H9 (cell line): Measurements from ENCODE around the gene DYNC1H1. TPM values are rescaled to one million over a fixed set of nuclear protein-coding genes. Genes with fewer than 3 reads are reported as not detected.
A peak's percentile ranks its signal among the peaks of the same experiment; 100 is the strongest.

Experiments
- DNase-seq: peaks from one replicate; pipeline ENCODE4 v3.0.0-alpha.2; 2017
- H2AFZ ChIP-seq: one replicate; pipeline ENCODE4 v1.6.1; 2013; ENCODE audit warnings: mild to moderate bottlenecking, low read length, control low read depth, moderate library complexity
- H2AK5ac ChIP-seq: 2 replicates; pipeline ENCODE4 v1.6.1; 2013; ENCODE audit warnings: low read length, control low read depth, mixed read lengths; ENCODE audit not compliant: insufficient read length
- H2BK120ac ChIP-seq: one replicate; pipeline ENCODE4 v1.6.1; 2013; ENCODE audit warnings: low read depth, mild to moderate bottlenecking, low read length, control low read depth, inconsistent platforms; ENCODE audit not compliant: poor library complexity, severe bottlenecking
- H2BK12ac ChIP-seq: 2 replicates; pipeline ENCODE4 v1.6.1; 2013; ENCODE audit warnings: low read length, control low read depth, mixed read lengths, low read depth; ENCODE audit not compliant: insufficient read length
- H2BK15ac ChIP-seq: 2 replicates; pipeline ENCODE4 v1.6.1; 2013; ENCODE audit warnings: low read depth, low read length, control low read depth
- H2BK20ac ChIP-seq: one replicate; pipeline ENCODE4 v1.6.1; 2013; ENCODE audit warnings: low read depth, mild to moderate bottlenecking, low read length, control low read depth, inconsistent platforms; ENCODE audit not compliant: poor library complexity, severe bottlenecking
- H2BK5ac ChIP-seq: 2 replicates; pipeline ENCODE4 v1.6.1; 2013; ENCODE audit warnings: low read length, control low read depth, mixed read lengths; ENCODE audit not compliant: insufficient read length
- H3K14ac ChIP-seq: 2 replicates; pipeline ENCODE4 v1.6.1; 2013; ENCODE audit warnings: low read length, control low read depth; ENCODE audit not compliant: insufficient read depth
- H3K18ac ChIP-seq: 2 replicates; pipeline ENCODE4 v1.6.1; 2013; ENCODE audit warnings: low read depth, mild to moderate bottlenecking, mixed read lengths, low read length, control low read depth; ENCODE audit not compliant: insufficient read length
- H3K23ac ChIP-seq: 2 replicates; pipeline ENCODE4 v1.6.1; 2013; ENCODE audit warnings: low read length, control low read depth, mixed read lengths, low read depth; ENCODE audit not compliant: insufficient read length
- H3K23me2 ChIP-seq: 2 replicates; pipeline ENCODE4 v1.6.1; 2013; ENCODE audit warnings: low read depth, mild to moderate bottlenecking, mixed read lengths, low read length, control low read depth; ENCODE audit not compliant: insufficient read length, poor library complexity, severe bottlenecking
- H3K27ac ChIP-seq: 2 replicates; pipeline ENCODE4 v1.5.1; 2013; ENCODE audit warnings: low read length, control low read depth, mixed read lengths, low read depth; ENCODE audit not compliant: insufficient read length
- H3K27me3 ChIP-seq: 2 replicates; pipeline ENCODE4 v1.6.1; 2013; ENCODE audit warnings: low read length, control low read depth, inconsistent platforms; ENCODE audit not compliant: insufficient read depth
- H3K4ac ChIP-seq: 2 replicates; pipeline ENCODE4 v1.6.1; 2013; ENCODE audit warnings: low read depth, mild to moderate bottlenecking, control low read depth, inconsistent platforms, low read length, moderate library complexity
- H3K4me1 ChIP-seq: 2 replicates; pipeline ENCODE4 v1.6.1; 2013; ENCODE audit warnings: low read length, control low read depth, inconsistent platforms; ENCODE audit not compliant: insufficient read depth
- H3K4me2 ChIP-seq: 2 replicates; pipeline ENCODE4 v1.6.1; 2013; ENCODE audit warnings: low read length, control low read depth, mixed read lengths; ENCODE audit not compliant: insufficient read length, insufficient read depth
- H3K56ac ChIP-seq: 2 replicates; pipeline ENCODE4 v1.6.1; 2013; ENCODE audit warnings: low read depth, mild to moderate bottlenecking, mixed read lengths, low read length, control low read depth; ENCODE audit not compliant: insufficient read length
- H3K79me1 ChIP-seq: 2 replicates; pipeline ENCODE4 v1.6.1; 2013; ENCODE audit warnings: low read depth, mild to moderate bottlenecking, moderate library complexity, low read length, control low read depth, inconsistent platforms; ENCODE audit not compliant: insufficient read depth, poor library complexity, severe bottlenecking
- H3K79me2 ChIP-seq: 2 replicates; pipeline ENCODE4 v1.6.1; 2013; ENCODE audit warnings: low read length, control low read depth, inconsistent platforms; ENCODE audit not compliant: insufficient read depth
- H3K9ac ChIP-seq: 2 replicates; pipeline ENCODE4 v1.6.1; 2013; ENCODE audit warnings: low read length, control low read depth, mixed read lengths; ENCODE audit not compliant: insufficient read length; ENCODE audit errors: extremely low read depth
- H3K9me3 ChIP-seq: one replicate; pipeline ENCODE4 v1.6.1; 2013; ENCODE audit warnings: low read depth, low read length, inconsistent platforms; ENCODE audit not compliant: control insufficient read depth
- H3T11ph ChIP-seq: one replicate; pipeline ENCODE4 v1.6.1; 2013; ENCODE audit warnings: mild to moderate bottlenecking, low read length, control low read depth, inconsistent platforms
- H4K20me1 ChIP-seq: one replicate; pipeline ENCODE4 v1.6.1; 2013; ENCODE audit not compliant: control insufficient read depth, insufficient read length, insufficient read depth
- H4K5ac ChIP-seq: 2 replicates; pipeline ENCODE4 v1.6.1; 2013; ENCODE audit warnings: low read depth, mild to moderate bottlenecking, mixed read lengths, low read length, control low read depth; ENCODE audit not compliant: insufficient read length
- H4K8ac ChIP-seq: replicated peaks from 2 replicates; pipeline ENCODE4 v1.6.1; 2013; ENCODE audit warnings: low read length, control low read depth, mixed read lengths, low read depth; ENCODE audit not compliant: insufficient read length
- H4K91ac ChIP-seq: 2 replicates; pipeline ENCODE4 v1.6.1; 2013; ENCODE audit warnings: low read depth, mild to moderate bottlenecking, moderate library complexity, mixed read lengths, low read length, control low read depth; ENCODE audit not compliant: insufficient read length
- H3K27ac Mint-ChIP-seq, 3 experiments: 2 replicates in 2 of 3; 3 replicates in 1 of 3; pipeline ENCODE4 v1.8.0; 2020 to 2021; ENCODE audit warnings: mixed read lengths in 3 of 3, mild to moderate bottlenecking in 1 of 3, moderate library complexity in 1 of 3
- H3K27me3 Mint-ChIP-seq: 2 replicates; pipeline ENCODE4 v1.8.0; 2021; ENCODE audit warnings: low read depth, mild to moderate bottlenecking, moderate library complexity, mixed read lengths
- H3K36me3 Mint-ChIP-seq, 3 experiments: 2 replicates in 2 of 3; 3 replicates in 1 of 3; pipeline ENCODE4 v1.8.0; 2020 to 2021; ENCODE audit warnings: low read depth in 3 of 3, mixed read lengths in 3 of 3; ENCODE audit not compliant: insufficient read depth in 1 of 3
- H3K4me1 Mint-ChIP-seq, 2 experiments: 2 replicates each; pipeline ENCODE4 v1.8.0; 2020; ENCODE audit warnings: mixed read lengths in 2 of 2
- H3K4me3 Mint-ChIP-seq, 2 experiments: 2 replicates in 1 of 2; 3 replicates in 1 of 2; pipeline ENCODE4 v1.8.0; 2020 to 2021; ENCODE audit warnings: mild to moderate bottlenecking in 2 of 2, mixed read lengths in 2 of 2, moderate library complexity in 1 of 2
- H3K9me3 Mint-ChIP-seq, 2 experiments: 2 replicates in 1 of 2; 3 replicates in 1 of 2; pipeline ENCODE4 v1.8.0; 2020; ENCODE audit warnings: mild to moderate bottlenecking in 2 of 2, mixed read lengths in 2 of 2, moderate library complexity in 1 of 2
- WGBS: extraction: QIAGEN DNeasy Blood & Tissue Kit; methylation state at CpG from one replicate; pipeline ENCODE4 v1.1.7; 2013; ENCODE audit warnings: missing lambda C conversion rate, low lambda C conversion rate, mixed read lengths; ENCODE audit not compliant: insufficient read length; ENCODE audit errors: extremely low coverage; 5-methylcytosine and 5-hydroxymethylcytosine counted together
- total RNA-seq: library from RNA; stranded (reverse); gene quantifications from 2 replicates; pipeline ENCODE4 v1.2.1, GENCODE V29; 2021
- TF ChIP-seq, protein P1 (sequence below): fragments of 200-600 bp; sonication (generic); conservative IDR thresholded peaks from 3 replicates; pipeline ENCODE4 v1.8.0; 2021; ENCODE audit warnings: antibody characterized with exemption, mild to moderate bottlenecking

The DYNC1H1 gene
- total RNA-seq, 1 experiment from 2014 or later, result 359 TPM

DNA sequence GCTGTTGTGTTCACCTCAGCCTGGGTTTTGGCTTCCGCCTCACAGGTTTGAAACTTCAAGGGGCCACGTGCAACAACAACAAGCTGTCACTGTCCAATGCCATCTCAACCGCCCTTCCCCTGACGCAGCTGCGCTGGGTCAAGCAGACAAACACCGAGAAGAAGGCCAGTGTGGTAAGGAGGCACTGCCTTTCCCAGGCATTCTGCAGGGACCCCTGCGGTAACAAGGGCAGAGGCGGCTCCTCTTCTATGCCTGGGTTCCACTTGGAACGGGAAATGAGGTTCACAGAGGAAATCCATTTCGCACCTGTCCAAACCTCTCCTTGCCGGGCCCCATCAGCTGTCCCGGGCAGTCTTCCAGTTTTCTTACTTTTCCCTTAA is 85.6 kb downstream of the DYNC1H1 start:
- Histone ChIP-seq H3K4me2 (no peak overlapping the region), H3K23me2 (no peaks in the 10 kb centered on the region), H3K56ac (no peak overlapping the region), H3K14ac (no peak overlapping the region), H2BK120ac (no peak overlapping the region), H2BK5ac (no peak overlapping the region), H2AFZ (no peak overlapping the region), H3K18ac (no peak overlapping the region), H2BK12ac (no peak overlapping the region), H2BK15ac (no peak overlapping the region), H2BK20ac (no peak overlapping the region), H2AK5ac (no peak overlapping the region), H3K4me1 (peaks cover under 1% of the 10 kb centered on the region; the same call in 1 of the 2 replicates), H3K79me1 (no peaks in the 10 kb centered on the region), H4K20me1 (no peaks in the 10 kb centered on the region), H3T11ph (no peak overlapping the region), H3K27me3 (no peaks in the 10 kb centered on the region), H3K23ac (no peak overlapping the region), H4K8ac (no peak overlapping the region), H3K9ac (no peak overlapping the region), H3K4ac (no peak overlapping the region), H4K91ac (no peak overlapping the region), H4K5ac (no peak overlapping the region), H3K9me3 (no peaks in the 10 kb centered on the region), H3K27ac (no peak overlapping the region), H3K79me2 (no peaks in the 10 kb centered on the region)
- peaks cover 4 to 13% of the 10 kb centered on the region in 2 experiments for H3K4me1 Mint-ChIP-seq
- peak overlapping the region in 1 of 3 experiments; percentile 25; a peak in 1 of 7 replicates for H3K27ac Mint-ChIP-seq
- H3K9me3 Mint-ChIP-seq, result no peaks in the 10 kb centered on the region
- WGBS, result no CpG with 5 or more reads among the region's 12 CpGs
- no peaks in the 10 kb centered on the region; the same call in 1 of the 2 replicates for H3K27me3 Mint-ChIP-seq
- H3K36me3 Mint-ChIP-seq, result peaks cover 36 to 82% (median 61%) of the 10 kb centered on the region in 3 experiments
- DNase-seq, result no peak
- no peak overlapping the region for H3K4me3 Mint-ChIP-seq
- TF ChIP-seq, protein P1, sequence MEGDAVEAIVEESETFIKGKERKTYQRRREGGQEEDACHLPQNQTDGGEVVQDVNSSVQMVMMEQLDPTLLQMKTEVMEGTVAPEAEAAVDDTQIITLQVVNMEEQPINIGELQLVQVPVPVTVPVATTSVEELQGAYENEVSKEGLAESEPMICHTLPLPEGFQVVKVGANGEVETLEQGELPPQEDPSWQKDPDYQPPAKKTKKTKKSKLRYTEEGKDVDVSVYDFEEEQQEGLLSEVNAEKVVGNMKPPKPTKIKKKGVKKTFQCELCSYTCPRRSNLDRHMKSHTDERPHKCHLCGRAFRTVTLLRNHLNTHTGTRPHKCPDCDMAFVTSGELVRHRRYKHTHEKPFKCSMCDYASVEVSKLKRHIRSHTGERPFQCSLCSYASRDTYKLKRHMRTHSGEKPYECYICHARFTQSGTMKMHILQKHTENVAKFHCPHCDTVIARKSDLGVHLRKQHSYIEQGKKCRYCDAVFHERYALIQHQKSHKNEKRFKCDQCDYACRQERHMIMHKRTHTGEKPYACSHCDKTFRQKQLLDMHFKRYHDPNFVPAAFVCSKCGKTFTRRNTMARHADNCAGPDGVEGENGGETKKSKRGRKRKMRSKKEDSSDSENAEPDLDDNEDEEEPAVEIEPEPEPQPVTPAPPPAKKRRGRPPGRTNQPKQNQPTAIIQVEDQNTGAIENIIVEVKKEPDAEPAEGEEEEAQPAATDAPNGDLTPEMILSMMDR, result no peak
